ENCODE data around the gene PRDM5.

PRDM5 gene

DNA sequence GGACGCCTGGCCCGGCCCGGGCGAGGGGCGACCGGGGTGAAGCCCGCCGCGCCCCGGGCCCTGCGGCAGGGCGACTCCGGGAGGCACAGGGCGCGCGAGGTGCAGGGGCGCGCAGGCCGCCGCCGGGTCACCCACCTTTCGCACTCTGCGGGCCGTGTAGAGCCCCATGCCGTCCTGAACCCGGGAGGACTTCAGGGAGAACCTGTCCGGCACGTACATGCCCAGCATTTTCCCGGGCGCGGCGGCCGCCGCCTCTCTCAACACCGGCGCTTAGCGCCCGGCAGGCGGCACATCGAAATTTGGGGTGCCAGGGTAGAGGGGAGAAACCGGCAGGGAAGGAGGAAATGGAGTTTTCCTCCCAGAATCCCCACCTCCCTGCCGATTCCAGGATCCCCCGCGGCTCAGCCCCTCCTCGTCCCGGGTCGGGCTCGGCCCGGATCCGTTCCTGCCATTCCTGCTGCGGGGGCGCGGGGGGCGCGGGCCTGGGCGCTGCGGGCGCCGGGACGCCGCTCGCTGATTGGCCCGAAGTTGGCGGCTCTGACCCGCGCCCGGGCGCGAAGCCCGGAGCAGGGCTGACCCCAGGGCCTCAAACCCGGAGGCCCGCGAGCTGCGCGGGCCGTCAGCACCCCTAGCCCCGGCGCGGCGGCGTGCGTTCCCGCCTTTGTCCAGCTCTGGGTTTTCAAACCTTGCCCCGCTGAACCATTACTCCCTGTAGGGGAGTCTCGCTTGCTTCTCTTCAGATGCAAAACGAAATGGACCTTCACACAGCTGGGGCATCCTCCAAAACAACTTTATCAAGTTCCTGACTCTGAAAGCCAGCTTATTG is at the start of gene PRDM5:
Gene PRDM5 (minus strand): TSS at position 346 of the 826 bp plus-strand sequence. CDS start 118 bp downstream, at position 228.
- DNase-seq = peak in 1 of 2 experiments; percentile 19

DNA sequence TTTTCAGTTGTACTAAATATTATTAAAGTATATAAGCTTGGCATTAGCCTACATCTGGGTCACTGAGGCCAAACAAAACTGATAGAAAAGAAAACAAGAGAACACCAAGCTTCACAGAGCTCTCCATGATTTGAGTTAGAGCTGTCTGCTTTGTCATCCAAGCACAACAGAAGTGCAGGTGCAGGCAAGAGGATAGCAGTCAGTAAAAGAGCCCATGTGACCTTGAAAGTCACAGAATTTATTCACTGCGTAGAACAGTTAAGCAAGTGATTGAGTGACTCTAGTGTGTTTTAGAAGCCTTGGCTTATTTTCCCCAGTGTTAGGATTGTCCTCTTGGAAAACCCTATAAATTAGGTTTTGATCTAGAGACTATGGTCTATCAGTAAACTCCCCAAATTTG is 49.4 kb upstream of the PRDM5 start:
- DNase-seq = no peak

DNA sequence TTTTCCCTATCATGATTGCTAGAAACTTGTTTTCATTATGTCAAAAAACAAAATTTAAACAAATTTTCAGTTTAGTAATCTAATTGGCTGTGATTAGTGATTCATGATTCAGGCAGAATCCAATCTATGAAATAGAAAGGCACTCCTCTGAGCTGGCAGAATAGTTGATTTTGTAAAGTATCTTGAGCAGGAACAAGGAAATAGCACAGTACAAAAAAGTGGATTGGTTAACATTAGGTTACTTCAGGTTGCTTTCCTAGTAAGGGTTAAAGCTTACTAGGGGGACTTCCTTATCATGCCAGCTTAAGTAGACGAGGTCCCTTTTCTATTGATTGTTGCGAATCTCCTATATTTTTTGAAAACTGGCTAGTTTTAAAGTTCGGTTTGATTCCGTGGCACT is 43.4 kb upstream of the PRDM5 start:
- DNase-seq = no peak

DNA sequence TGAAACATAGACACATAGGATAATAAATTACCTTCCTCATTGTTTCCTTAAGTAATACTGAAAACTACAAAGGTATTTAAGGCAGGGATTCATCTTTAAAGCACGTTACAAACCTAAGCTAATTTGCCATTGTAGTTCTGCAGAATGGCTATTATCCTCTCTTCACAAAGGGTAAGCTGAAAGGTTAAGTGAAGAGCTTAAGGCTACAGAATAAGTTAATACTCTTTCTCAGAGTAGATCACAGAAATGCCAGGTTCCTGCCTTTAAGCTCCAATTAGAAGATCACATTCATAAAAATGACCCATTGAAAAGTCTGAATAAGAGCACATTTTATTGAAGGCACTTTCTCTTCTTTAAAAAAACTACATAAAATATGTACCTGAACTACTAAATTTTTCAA is 42.1 kb upstream of the PRDM5 start:
- DNase-seq = no peak

DNA sequence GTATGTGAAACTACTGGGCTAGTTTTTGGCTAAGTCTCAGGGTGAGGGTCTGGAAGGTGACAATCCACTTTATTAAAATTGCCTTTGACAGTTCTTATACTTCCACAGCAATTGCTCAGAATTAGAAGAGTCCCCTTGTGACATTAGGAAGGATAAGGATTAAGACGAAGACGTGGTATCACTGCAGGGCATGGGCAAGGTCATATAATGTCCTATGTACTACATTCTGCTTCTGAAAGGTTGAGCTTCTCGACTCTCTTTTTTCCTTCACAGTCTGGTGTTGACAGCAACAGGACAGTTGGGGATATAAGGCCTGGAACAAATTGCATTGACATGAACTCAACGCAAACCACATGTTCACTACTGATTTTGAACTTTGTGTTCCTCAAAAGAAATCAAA is 40.9 kb upstream of the PRDM5 start:
- no peak for DNase-seq

DNA sequence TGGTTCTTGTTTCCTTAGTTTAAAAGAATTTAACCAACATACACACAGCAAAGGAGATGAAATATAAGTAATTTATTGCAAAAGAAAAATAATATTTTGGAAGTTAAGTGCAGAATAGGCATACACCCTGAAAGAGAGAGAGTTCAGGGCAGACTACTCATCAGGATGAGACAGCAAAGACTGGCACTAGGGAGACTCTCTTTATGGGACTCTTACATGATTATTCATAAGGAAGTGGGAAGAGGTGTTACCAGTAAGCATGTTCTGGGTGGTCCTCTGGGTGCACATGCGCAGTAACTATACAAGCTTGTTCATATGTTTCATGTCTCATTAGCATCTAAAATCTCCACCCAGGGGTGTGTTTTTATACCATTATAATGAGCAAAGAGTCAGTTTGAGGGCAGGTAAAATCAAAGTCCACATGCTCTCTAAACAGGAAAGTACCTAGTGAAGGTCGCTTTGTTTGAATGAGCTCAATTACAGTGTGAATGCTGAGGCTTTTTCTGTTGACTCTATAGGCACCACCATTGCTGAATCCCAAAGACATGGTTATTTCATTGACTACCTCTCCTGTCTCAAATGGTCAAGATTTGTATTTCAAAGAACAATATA is 38.2 kb upstream of the PRDM5 start:
- no peak for DNase-seq

DNA sequence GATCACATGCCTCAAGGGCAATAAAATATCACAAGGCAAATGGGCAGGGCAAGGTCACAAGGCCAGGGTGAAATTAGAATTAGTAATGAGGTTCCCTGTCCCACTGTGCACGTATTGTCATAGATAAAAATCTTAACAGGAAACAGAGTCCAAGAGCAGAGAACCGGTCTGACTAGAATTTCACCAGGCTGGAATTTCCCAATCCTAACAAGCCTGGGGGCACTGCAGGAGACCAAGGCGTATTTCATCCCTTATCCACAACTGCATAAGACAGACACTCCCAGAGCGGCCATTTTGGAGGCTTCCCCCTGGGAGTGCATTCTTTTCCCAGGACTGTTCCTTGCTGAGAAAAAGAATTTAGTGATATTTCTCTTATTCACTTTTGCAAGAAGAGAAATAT is 25.9 kb upstream of the PRDM5 start:
- DNase-seq = no peak

DNA sequence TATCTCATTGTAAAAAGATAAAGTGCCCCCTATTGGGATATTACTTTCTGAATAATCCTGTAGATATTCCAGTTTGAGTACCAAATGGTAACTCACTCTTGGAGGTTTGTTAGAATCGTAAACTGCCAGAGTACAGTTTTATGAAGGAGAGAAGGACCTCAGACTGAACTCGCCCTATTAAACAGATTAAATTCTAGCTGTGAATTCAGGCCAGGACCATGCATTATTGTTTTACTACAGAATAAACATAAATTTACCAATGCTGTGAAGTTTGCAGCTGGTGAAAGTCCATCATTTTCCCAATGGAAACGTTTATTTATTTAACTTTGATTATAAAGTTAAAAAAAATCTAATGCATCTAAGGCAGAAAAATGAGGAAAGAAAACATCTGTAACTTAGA is 20.2 kb upstream of the PRDM5 start:
- no peak for DNase-seq

DNA sequence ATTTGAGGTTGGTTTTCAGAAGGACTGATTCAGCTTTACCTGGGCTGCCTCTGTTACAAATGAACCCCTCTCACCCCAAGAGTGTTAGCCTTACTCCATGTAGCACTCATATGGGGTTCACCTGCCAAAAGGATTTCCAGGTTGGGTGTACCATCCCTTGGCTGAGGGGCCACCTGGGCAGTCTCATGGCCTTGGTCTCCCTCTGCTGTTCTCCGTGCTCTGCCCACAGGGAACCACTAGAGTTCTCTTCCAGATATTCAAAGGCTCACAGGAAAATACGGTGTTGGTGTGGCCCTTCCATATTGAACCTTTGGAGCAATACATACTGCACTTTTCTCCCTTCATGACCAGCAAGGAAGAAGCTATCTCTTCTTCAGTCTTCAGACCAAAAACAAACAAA is 18.0 kb upstream of the PRDM5 start:
- no peak for DNase-seq

DNA sequence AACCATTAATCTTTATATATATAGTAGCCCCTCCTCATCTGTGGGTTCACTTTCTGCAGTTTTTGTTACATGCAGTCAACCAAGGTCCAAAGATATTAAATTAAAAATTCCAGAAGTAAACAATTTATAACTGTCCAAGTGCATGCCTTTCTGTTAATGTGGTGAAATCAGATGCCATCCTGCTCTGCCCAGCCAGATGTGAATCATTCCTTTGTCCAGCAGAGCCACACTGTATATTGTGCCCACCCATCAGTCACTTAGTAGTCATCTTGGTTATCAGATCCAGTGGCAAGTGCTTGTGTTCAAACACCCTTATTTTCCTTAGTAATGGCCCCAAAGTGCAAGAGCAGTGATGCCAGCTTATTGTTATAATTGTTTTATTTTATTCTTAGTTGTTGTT is 17.2 kb upstream of the PRDM5 start:
- no peak for DNase-seq

DNA sequence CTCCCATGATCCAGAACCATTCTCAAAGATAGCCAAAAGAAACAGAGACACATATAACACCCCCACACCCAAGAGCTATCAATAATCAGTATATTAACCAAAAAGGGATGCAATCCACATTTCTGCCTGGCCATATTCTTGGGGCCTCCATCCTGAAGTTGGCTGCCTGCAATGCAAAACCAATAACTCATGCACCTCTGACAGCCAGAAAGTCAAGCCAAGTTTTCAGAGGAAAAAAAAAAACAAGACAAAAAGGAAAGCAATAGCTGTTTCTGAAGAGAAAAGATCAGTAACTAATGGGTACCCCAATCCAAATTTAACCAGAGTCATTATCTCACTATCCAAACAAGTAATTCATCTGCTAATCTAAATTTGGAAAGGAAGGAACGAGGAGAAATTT is 7.3 kb upstream of the PRDM5 start:
- DNase-seq = no peak

DNA sequence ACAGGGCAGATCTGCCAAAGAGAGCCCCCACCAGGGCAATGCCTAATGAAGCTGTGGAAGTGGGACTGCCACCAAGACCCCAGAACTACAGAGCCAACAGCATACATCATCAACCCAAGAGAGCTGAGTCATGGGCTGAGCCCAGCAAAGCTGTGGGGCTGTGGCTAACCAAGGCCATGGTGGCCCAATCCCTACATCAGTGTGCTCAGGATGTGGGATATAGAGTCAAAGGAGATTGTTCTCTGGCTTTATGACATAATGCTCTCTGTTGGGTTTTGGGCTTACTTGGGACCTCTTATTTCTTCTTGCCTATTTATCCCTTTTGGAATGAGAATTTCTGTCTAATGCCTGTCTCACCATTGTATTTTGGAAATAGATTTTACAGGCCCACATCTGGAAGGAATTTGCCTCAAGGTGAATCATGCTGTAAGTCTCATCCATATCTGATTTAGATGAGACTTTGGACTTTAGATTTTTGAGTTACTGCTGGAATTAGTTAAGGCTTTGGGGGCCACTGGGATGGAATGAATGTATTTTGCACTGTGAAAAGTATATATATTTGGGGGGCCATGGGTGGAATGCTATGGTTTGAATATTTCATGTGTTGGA is 5.4 kb upstream of the PRDM5 start:
- no peak for DNase-seq

DNA sequence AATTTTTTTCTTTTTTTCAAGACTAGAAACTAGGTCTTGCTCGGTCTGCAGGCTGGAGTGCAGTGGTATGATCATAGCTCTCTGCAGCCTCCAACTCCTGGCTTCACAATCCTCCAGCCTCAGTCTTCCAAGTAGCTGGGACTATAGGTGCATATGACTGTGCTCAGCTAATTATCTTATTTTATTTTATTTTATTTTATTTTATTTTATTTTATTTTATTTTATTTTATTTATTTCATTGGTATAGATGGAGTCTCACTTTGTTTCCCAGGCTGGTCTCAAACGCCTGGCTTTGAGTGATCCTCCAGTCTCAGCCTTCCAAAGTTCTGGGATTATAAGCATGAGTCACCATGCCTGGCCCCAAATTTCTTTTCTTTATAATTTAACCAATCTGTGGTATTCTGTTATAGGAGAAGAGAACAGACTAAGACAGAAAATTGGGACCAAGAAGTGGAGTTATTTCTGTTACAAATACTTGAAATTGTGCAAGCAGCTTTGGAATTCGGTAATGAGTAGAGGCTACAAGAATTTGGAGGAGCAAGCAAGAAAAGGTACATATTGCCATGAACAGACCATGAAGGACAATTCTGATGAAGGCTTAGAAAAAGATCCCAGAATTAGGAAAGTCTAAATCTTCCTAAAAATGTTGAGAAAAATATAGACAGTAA is 4.0 kb upstream of the PRDM5 start:
- no peak for DNase-seq

DNA sequence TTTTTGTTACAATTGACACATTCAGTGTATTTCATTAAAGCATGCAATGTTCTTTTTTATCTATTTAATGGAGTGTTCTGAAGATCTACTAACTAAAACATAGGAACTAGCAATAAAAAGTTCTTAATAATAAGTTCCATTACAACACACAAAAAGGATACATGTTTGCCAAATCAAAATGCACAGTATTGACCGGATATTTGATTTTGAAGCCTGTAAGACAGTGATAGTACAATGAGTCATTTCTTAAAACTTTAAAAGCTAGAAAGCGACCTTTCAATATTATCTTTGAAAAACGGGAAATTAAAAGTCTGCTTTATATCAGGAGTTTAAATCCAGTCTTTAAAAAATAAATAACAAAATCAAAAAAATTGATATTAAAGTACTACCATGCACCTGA is 2.4 kb upstream of the PRDM5 start:
- DNase-seq = no peak

DNA sequence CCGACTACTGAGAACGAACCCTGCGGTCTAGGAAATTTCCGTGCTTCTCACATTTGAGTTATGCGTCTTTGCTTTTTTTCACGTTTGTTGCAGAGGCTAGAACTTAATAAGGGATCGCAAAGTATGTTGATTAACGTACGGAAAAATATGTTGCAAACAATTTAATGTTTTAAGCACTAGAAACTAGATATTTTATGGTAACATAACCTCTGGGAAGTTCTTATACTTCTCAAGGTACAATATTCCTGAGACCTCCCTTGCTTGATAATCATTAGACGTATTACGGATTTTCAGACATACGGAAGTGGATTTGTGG is 639 bp upstream of the PRDM5 start:
- peak in 1 of 2 experiments; percentile 4 for DNase-seq

DNA sequence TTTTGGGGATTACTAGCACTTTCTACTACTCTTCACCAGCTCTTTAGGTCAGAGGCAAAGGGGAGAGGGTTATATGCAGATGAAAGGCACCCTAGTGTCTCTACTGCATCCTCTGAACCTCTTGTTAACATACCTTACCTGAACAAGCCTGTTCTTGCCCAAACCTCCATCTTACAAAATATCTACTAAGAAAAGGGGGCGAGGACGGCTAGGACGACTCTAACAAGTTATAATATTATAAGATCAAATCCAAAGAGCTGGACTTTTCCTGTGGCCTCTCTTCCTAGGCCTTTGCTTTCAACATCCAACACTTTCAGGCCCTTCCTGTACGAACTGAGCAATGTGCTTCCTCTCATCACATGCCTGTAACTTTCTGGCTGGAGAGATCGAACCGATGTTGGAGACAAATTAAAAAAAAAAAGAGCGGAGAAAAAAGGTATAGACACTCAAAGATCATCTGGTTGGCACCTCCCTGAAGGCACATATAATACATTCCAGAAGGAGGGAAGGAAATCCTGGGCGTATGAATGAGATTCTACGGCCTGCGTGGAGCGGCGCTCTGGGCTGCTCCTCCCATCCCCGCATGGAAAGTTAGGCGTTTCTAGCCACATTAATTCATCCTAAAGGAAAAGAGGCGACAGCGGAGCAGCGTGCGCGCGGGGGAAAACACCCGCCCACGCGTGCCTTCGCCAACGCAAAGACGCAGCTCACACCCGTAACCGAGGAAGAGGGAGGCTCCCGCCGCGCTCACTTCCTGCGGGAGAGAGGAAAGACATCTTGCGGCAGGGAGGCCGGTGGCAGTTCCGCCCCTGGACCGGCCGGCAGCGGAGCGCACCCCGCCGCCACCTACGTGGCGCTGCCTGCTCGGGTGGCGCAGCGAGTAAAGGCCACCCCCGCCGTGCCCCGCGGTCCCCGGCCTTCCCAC is 808 bp downstream of the PRDM5 start:
- peak; percentile 5 to 45 for DNase-seq

DNA sequence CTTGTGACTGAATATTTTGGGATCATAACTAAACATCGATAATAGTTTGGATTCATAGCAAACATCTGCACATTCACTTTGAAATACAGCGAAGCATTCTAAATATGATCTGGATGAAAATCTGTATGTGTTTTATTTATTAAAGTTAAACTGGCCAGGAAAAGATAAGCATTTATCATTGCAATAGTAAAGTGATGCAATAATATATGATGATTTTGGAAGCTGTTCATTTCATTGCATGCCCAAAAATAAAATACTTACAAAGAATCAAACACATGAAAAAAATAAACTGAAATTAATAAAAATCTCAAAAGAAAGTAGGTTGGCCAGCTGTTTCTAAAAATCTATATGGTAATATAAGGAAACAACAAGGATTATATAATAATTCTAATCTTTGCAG is 1.9 kb downstream of the PRDM5 start:
- DNase-seq = no peak

DNA sequence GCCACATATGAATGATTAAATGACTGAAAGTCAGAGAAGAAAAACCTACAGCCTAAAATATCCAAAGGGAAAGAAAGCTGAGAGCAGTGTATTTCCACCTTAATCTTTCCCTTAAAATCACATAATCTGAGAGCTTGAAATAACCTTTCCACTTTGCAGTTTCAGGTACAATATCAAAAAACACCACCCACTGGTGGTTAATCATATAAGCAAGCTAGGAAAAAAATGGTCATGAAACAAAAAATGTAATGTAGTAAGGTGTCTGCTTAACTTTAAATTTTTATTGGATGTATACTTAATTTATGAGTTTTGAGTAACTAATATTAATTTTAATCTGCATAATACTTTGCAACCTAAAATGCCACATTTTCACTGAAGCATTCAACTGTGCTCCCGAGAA is 3.2 kb downstream of the PRDM5 start:
- DNase-seq = no peak

DNA sequence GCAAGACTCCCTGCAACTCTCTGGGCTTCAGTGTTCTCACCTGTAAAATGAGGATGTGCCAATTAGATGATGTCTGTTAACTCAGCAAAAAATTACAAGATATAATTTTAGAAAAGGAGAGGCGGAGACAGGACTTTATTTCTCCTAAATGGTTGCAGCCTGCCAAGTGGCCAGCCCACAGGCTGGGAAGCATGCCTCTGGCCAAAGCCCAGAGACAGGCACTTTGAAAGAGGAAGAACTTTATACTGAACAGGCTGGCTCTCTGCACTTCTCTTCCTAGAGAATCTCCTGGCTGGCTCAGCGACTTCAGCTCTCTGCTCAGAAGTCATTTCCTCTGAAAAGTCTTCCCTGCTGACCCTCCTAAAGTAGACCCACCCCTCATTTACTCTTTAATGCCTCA is 3.7 kb downstream of the PRDM5 start:
- DNase-seq = no peak

DNA sequence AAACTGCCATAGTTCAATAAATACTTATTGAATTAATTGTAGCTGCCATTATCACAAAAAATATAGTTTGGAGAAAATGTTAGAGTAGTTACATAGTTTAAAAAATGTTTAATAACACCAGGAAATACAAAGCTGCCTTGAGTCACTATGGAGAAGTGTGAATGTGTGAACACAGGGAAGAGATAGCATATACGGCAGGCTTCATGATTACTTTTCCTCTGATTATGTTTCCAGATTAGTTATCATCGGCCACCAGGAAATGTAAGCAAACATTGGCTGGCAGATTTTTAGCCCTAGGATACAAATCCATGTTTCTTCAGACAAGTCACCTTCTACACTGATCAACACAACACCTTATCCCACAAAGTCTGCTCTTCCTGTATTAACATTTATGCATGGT is 4.4 kb downstream of the PRDM5 start:
- DNase-seq = no peak

DNA sequence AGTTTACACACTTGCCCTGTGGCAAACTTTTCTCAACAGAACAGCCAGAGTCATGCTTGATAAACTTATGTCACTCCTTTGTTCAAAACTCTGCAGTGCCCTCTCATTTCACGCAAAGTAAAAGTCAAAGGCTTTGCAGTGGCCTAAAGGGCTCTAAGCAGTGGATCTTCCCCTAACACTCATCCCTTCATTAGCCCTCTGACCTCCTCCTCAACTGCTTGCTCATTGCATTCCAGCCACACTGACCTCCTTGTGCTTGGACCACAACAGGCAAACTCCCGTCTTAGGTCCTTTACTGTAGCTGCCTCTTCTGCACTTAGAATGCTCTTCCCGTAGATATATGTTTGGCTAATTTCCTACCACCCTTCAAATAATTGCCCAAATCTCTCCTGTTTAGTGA is 5.6 kb downstream of the PRDM5 start:
- DNase-seq = no peak

DNA sequence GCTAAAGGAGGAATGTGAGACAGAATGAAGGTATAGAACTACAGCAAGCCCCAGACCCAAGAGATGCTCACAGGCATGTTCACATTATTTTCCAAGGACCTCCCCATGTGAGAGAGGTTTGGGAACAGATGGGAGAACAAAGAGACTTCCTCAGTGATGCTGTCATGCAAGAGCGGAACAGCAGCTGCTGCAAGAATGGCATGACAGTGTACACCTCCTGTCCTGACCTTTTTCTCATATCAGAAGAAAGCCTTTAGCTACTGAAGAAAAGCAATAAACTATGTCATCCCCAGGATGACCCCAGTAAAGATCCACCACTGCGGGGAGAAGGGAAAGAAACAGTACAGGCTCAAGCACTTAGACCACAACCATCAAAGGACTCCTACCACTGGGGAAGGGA is 7.2 kb downstream of the PRDM5 start:
- DNase-seq = no peak

DNA sequence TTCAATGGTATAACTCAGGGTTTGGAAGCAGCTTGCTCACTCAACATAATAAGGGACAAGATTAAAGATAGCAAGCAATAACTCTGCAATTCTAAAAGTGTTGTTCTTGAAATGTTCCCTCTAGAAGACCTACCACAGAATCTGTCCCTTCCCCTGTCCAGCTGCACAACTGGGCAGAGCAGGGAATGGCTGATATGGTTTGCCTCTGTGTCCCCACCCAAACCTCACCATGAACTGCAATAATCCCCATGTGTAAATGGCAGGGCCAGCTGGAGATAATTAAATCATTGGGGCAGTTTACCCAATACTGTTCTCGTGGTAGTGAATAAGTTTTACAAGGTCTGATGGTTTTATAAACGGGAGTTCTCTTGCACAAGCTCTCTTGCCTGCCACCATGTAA is 19.1 kb downstream of the PRDM5 start:
- no peak for DNase-seq

All from SW 1271 (cell line).